Measurements from ENCODE around the gene ADCY9. TPM values are rescaled to one million over a fixed set of nuclear protein-coding genes. Genes with fewer than 3 reads are reported as not detected.
"Not testable (repeated sequence)": the region's sequence is repeated elsewhere in the genome, so short reads cannot be mapped to it uniquely, and the experiment has no call there.

ADCY9 gene
- total and polyA plus RNA-seq, 2 experiments from 2014 or later, result 7.1 to 28.4 TPM

- Histone ChIP-seq H3K4me3 (no peak overlapping the region), H3K36me3 (no peaks in the 10 kb centered on the region), H3K9me3 (ENCODE audit: low read depth) (no peaks in the 10 kb centered on the region), H3K27me3 (no peaks in the 10 kb centered on the region), H3K4me1 (ENCODE audit: low read depth) (no peaks in the 10 kb centered on the region), H3K27ac (no peak overlapping the region)
- DNase-seq (ENCODE audit: low read depth in 1 of 2, low spot score in 1 of 2), result peak; percentile 86 to 91
- TF ChIP-seq, protein P1, sequence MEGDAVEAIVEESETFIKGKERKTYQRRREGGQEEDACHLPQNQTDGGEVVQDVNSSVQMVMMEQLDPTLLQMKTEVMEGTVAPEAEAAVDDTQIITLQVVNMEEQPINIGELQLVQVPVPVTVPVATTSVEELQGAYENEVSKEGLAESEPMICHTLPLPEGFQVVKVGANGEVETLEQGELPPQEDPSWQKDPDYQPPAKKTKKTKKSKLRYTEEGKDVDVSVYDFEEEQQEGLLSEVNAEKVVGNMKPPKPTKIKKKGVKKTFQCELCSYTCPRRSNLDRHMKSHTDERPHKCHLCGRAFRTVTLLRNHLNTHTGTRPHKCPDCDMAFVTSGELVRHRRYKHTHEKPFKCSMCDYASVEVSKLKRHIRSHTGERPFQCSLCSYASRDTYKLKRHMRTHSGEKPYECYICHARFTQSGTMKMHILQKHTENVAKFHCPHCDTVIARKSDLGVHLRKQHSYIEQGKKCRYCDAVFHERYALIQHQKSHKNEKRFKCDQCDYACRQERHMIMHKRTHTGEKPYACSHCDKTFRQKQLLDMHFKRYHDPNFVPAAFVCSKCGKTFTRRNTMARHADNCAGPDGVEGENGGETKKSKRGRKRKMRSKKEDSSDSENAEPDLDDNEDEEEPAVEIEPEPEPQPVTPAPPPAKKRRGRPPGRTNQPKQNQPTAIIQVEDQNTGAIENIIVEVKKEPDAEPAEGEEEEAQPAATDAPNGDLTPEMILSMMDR (IDR thresholded peaks at IDR 0.05; ENCODE audit: low read depth, low read length), result peak; percentile 95
These were observed 177.2 kb downstream of the ADCY9 start for GRCh38 chr16:3938843-3939624.

- Histone ChIP-seq H3K9me3 (ENCODE audit: low read depth) (no peaks in the 10 kb centered on the region), H3K4me1 (ENCODE audit: low read depth) (no peaks in the 10 kb centered on the region), H3K36me3 (no peaks in the 10 kb centered on the region), H3K27me3 (no peaks in the 10 kb centered on the region), H3K4me3 (no peak overlapping the region), H3K27ac (no peak overlapping the region)
- DNase-seq (ENCODE audit: low read depth in 1 of 2, low spot score in 1 of 2), result no peak
- TF ChIP-seq, protein P1 (IDR thresholded peaks at IDR 0.05; ENCODE audit: low read depth, low read length), result no peak
These were observed 177.8 kb downstream of the ADCY9 start for GRCh38 chr16:3938471-3938842.

DNA sequence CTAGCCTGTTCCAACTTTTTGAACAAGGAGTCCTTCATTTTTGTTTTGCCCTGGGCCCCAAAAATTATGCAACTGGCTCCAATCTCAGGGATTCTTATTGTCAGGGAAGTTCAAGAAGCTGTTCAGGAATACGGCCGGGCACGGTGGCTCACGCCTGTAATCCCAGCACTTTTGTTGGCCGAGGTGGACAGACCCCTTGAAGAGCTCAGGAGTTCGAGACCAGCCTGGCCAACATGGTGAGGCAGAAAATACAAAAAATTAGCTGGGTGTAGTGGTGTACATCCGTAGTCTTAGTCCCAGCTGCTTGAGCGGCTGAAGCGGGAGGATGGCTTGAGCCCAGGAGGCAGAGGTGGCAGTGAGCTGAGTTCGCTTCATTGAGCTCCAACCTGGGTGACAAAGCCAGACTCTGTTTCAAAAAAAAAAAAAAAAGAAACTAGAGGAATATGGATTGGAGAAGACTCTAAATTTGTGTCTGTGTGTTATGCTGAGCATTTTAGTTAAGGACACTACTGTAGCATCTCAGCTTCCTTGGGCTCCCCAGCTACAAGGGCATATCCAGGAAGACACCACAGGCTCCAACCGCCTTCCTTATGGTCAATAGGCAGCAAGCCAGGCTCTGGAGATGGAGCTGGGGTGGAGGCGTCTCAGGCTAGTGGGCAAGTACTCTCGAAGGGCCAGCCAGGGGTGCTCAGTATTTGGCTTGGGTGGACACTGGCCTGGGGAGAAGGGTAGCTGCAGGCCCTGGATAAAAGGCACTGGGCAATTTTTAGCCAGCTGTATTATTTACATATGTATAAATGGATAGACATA lies 179.0 kb downstream of the ADCY9 start:
- no peaks in the 10 kb centered on the region for H3K36me3 ChIP-seq
- no peak for DNase-seq (ENCODE audit: low read depth in 1 of 2, low spot score in 1 of 2)
- no peaks in the 10 kb centered on the region for H3K27me3 ChIP-seq
- H3K4me3 ChIP-seq, result no peak overlapping the region
- no peak overlapping the region for H3K27ac ChIP-seq
- H3K9me3 ChIP-seq (ENCODE audit: low read depth), result no peaks in the 10 kb centered on the region
- TF ChIP-seq, protein P1 (IDR thresholded peaks at IDR 0.05; ENCODE audit: low read depth, low read length), result no peak
- H3K4me1 ChIP-seq (ENCODE audit: low read depth), result no peaks in the 10 kb centered on the region

DNA sequence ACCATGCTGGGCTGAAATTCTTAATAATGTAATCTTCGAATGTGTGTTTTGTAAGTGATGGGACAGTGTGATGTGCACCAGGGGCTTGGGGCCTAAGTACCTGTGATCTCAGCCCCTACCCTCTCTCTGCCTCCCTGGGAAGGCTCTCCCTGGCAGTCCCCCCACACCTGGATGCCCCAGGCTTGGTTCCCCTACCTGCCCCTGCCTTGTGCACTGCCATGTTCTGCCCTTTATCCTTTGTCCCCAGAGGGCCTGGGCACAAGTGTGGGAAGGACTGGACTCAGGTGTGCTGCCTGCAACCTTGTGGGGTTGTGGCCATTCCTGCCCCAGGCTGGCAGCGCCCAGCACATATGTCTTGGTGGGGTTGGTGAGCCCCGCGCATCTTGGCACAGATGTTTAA lies 180.3 kb downstream of the ADCY9 start:
- Histone ChIP-seq H3K4me3 (no peak overlapping the region), H3K36me3 (no peaks in the 10 kb centered on the region), H3K27me3 (no peaks in the 10 kb centered on the region), H3K9me3 (ENCODE audit: low read depth) (no peaks in the 10 kb centered on the region), H3K4me1 (ENCODE audit: low read depth) (no peaks in the 10 kb centered on the region), H3K27ac (no peak overlapping the region)
- no peak for DNase-seq (ENCODE audit: low read depth in 1 of 2, low spot score in 1 of 2)
- TF ChIP-seq, protein P1 (IDR thresholded peaks at IDR 0.05; ENCODE audit: low read depth, low read length), result no peak

DNA sequence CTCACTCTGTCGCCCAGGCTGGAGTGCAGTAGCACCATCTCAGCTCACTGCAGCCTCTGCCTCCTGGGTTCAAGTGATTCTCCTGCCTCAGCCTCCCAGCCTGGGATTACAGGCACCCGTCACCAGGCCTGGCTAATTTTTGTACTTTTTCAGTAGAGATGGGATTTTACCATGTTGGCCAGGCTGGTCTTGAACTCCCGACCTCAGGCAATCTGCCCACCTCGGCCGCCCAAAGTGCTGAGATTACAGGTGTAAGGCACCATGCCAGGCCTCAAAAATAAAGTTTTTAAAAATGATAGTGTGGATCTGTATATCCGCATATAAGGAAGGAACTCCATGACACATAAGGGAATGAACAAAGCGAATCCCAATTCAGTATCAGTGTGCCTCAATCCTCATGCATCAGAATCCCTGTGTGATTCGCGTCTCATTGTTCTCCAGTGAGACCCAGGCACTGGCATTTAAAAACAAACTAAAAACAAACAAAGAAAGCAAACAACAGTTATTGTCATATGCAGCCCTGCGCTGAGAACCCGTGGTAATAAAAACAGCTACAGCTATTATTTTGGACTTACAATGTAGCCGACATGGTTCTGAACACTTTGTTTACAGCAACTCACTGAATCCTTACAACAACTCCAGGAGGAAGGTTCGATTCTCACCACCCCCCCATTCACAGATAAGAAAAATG lies 181.6 kb downstream of the ADCY9 start:
- no peaks in the 10 kb centered on the region for H3K4me1 ChIP-seq (ENCODE audit: low read depth)
- no peak overlapping the region for H3K27ac ChIP-seq
- no peak for DNase-seq (ENCODE audit: low read depth in 1 of 2, low spot score in 1 of 2)
- TF ChIP-seq, protein P1 (IDR thresholded peaks at IDR 0.05; ENCODE audit: low read depth, low read length), result no peak
- H3K27me3 ChIP-seq, result no peaks in the 10 kb centered on the region
- no peaks in the 10 kb centered on the region for H3K36me3 ChIP-seq
- no peaks in the 10 kb centered on the region for H3K9me3 ChIP-seq (ENCODE audit: low read depth)
- H3K4me3 ChIP-seq, result no peak overlapping the region

GRCh38 chr16:3927147-3927546 lies 189.1 kb downstream of the ADCY9 start:
- DNase-seq (ENCODE audit: low read depth in 1 of 2, low spot score in 1 of 2); H3K27me3 ChIP-seq; H3K27ac ChIP-seq; H3K36me3 ChIP-seq; H3K4me3 ChIP-seq; H3K4me1 ChIP-seq (ENCODE audit: low read depth); H3K9me3 ChIP-seq (ENCODE audit: low read depth): not testable (repeated sequence)
